ENCODE results near the gene DLGAP5. TPM values are rescaled to one million over a fixed set of nuclear protein-coding genes. Genes with fewer than 3 reads are reported as not detected.

DLGAP5 gene
- total and polyA plus RNA-seq, 2 of the 4 experiments (the other 2 are of a cell fraction) = 14.9 to 19.0 TPM

- Histone ChIP-seq H2AK9ac (replicated peaks; ENCODE audit: low read depth, low read length, poor library complexity) (no peak overlapping the region), H2AK5ac (ENCODE audit: low read depth, low read length) (peak overlapping the region; percentile 94), H3K27ac (ENCODE audit: insufficient read depth, low read length) (peak overlapping the region; percentile 96), H3K14ac (replicated peaks; ENCODE audit: low read depth, low read length) (peak overlapping the region; percentile 84), H2BK120ac (ENCODE audit: low read depth, low read length) (peak overlapping the region; percentile 99), H4K91ac (ENCODE audit: insufficient read depth, low read depth, low read length) (peak overlapping the region; percentile 81), H3K4me1 (ENCODE audit: control insufficient read depth, insufficient read depth, low read length) (peaks cover 17% of the 10 kb centered on the region), H4K20me1 (ENCODE audit: insufficient read depth, low read length) (no peaks in the 10 kb centered on the region), H3K79me1 (ENCODE audit: low read depth in 1 of 2, low read length in 2 of 2) (peaks cover 2 to 17% of the 10 kb centered on the region in 2 experiments; a peak in 3 of 4 replicates), H3K27me3 (ENCODE audit: control insufficient read depth, insufficient read depth, low read length) (no peaks in the 10 kb centered on the region), H3K56ac (ENCODE audit: extremely low read depth, insufficient read depth, low read length) (no peak overlapping the region), H3K4ac (ENCODE audit: low read depth, low read length) (peak overlapping the region; percentile 93), H2BK5ac (ENCODE audit: low read depth, low read length, poor library complexity, severe bottlenecking) (peak overlapping the region; percentile 97), H3K23ac (ENCODE audit: low read depth, low read length) (no peak overlapping the region), H3K9ac (ENCODE audit: low read depth, low read length) (no peak overlapping the region), H3K36me3 (ENCODE audit: control insufficient read depth, insufficient read depth, low read length) (no peaks in the 10 kb centered on the region), H4K8ac (ENCODE audit: low read depth in 2 of 2, low read length in 2 of 2) (peak overlapping the region in 1 of 2 experiments; percentile 90; a peak in 2 of 4 replicates), H3K9me1 (ENCODE audit: insufficient read depth, low read length) (peaks cover 18% of the 10 kb centered on the region), H3K4me2 (ENCODE audit: low read depth, low read length) (no peak overlapping the region), H3K9me3 (ENCODE audit: control insufficient read depth, insufficient read depth, low read length) (peaks cover 7% of the 10 kb centered on the region), H3K18ac (ENCODE audit: low read depth, low read length) (peak overlapping the region; percentile 97), H4K5ac (ENCODE audit: low read depth, low read length) (peak overlapping the region; percentile 94), H3K4me3 (ENCODE audit: insufficient read depth, low read depth, low read length) (no peak overlapping the region), H2BK20ac (ENCODE audit: low read depth, low read length) (peak overlapping the region; percentile 87), H2BK15ac (ENCODE audit: low read depth, low read length) (peak overlapping the region; percentile 93; the same call in 2 of the 3 replicates), H2AFZ (replicated peaks; ENCODE audit: low read length, poor library complexity) (no peak overlapping the region)
- BruUV-seq (replicated peaks) = no TSS peak
- CTCF ChIA-PET = interaction anchor here (1.1 to 1.6 kb wide), 2 partner anchors 7 to 50 kb away, joined by 3 to 9 read pairs; partner anchors contain the start of gene MAPK1IP1L
- in situ Hi-C loops (cut with MboI; ENCODE audit: low sequenced_read_pairs) (no loop called here), intact Hi-C loops (cut with micrococcal nuclease) (loop anchor here (2.0 to 5.0 kb wide), 3 partner anchors 21 to 51 kb away; no protein-coding TSS in a partner anchor), dilution Hi-C loops (cut with HindIII; ENCODE audit: low sequenced_read_pairs, unreplicated experiment) (no loop called here)
- ATAC-seq (ENCODE audit: low read depth) = peak; percentile 19; the same call in 1 of the 2 replicates
- POLR2A ChIA-PET (ENCODE audit: unreplicated experiment) = interaction anchor here (0.6 kb wide), 1 partner anchor 9 kb away, joined by 10 read pairs; no protein-coding TSS in a partner anchor
- WGBS, 2 experiments (ENCODE audit: extremely low coverage in 2 of 2, insufficient read length in 1 of 2) = no CpG with 5 or more reads among the region's 5 CpGs
- TF ChIP-seq FOS (IDR thresholded peaks at IDR 0.05; ENCODE audit: low read depth, low read length) = no peak
- no peak for TF ChIP-seq CHD1 (IDR thresholded peaks at IDR 0.05; ENCODE audit: low read depth, low read length)
- DNase-seq = no peak
Observed at GRCh38 chr14:55101698-55102097, 89.7 kb downstream of the DLGAP5 start.
